Spleen (tissue), 7 donors: ENCODE data around the gene MATK.

Experiments used
- POLR2A ChIP-seq, 3 donors: fragments of 450-650 bp; IDR thresholded peaks; one replicate each; pipeline ENCODE4 v1.5.1; 2017; ENCODE audit warnings: antibody characterized with exemption in 3 of 3, mild to moderate bottlenecking in 1 of 3
- POLR2AphosphoS5 ChIP-seq, 3 donors: sonication (generic); formaldehyde crosslinking; IDR thresholded peaks; one replicate each; pipeline ENCODE4 v1.5.1; 2017; ENCODE audit warnings: antibody characterized with exemption in 3 of 3
- TF ChIP-seq, protein P1 (sequence below), 11 experiments: fragments of 200-600 bp in 7 of 11; fragments of 450-650 bp in 4 of 11; sonication (generic) in 4 of 11; IDR thresholded peaks in 8 of 11; conservative IDR thresholded peaks in 3 of 11; 1 replicate in 7 of 11; 2 replicates in 4 of 11; pipeline versions ENCODE4 v1.4.0 to v1.8.0; 2016 to 2021; ENCODE audit warnings: antibody characterized with exemption in 11 of 11, inconsistent platforms in 4 of 11, mild to moderate bottlenecking in 1 of 11
- donor health status: DM: no; HTN: no; CAD: no; lungs with moderate emphysema.
- donor health status: DM: no; HTN: no; CAD: no.
- donor health status: DM: no; HTN: no; CAD: no.

DNA sequence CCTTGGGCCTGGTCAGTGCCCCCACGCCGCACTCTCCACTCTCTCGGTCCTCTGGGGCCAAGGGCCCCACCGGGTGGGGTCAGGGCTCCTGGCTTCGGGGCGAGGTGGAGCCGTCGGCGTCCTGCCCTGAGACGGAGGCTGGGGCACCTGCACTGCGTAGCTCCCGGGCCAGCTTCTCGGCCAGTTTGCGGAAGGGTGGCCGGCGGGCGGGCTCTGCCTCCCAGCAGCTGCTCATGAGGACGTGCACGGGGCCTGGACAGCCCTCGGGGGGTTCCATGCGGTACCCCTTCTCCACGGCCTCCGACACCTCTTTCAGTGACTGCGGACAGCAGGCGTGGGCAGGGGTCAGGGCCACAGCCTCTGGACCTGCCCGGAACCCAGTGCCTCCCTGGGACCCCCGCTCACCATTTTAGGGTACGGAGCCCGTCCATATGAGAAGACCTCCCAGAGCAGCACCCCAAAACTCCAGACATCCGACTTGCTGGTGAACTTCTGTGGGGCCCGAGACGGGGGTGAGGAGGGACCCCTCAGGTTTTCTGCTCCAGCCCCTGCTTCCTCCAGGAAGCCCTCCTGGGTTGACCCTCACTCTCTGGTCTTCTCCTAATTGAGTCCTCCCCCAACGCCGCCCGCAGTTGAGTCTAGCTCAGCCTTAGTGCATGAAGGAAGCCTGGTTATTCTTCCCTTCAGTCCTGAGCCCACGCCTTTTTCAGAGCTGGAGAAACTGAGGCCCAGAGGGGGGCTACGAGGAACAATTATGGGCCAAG, 7.9 kb downstream of the MATK start:
- TF ChIP-seq, protein P1, sequence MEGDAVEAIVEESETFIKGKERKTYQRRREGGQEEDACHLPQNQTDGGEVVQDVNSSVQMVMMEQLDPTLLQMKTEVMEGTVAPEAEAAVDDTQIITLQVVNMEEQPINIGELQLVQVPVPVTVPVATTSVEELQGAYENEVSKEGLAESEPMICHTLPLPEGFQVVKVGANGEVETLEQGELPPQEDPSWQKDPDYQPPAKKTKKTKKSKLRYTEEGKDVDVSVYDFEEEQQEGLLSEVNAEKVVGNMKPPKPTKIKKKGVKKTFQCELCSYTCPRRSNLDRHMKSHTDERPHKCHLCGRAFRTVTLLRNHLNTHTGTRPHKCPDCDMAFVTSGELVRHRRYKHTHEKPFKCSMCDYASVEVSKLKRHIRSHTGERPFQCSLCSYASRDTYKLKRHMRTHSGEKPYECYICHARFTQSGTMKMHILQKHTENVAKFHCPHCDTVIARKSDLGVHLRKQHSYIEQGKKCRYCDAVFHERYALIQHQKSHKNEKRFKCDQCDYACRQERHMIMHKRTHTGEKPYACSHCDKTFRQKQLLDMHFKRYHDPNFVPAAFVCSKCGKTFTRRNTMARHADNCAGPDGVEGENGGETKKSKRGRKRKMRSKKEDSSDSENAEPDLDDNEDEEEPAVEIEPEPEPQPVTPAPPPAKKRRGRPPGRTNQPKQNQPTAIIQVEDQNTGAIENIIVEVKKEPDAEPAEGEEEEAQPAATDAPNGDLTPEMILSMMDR (IDR thresholded peaks at IDR 0.05 in 8 of 11, conservative IDR thresholded peaks at IDR 0.05 in 3 of 11), result no peak
- TF ChIP-seq POLR2A (IDR thresholded peaks at IDR 0.05), result no peak
- TF ChIP-seq POLR2AphosphoS5 (IDR thresholded peaks at IDR 0.05), result no peak
